Hepatocyte (in vitro differentiated cells): ENCODE measurements around the gene RFNG. TPM values are rescaled to one million over a fixed set of nuclear protein-coding genes. Genes with fewer than 3 reads are reported as not detected.
A peak's percentile ranks its signal among the peaks of the same experiment; 100 is the strongest.

Experiments used
- DNase-seq: peaks from one replicate; pipeline ENCODE4 v3.0.0-alpha.2; 2016; ENCODE audit warnings: low spot score
- H2AFZ ChIP-seq: fragments of 200-600 bp; sonication (generic); 2 replicates; pipeline ENCODE4 v1.6.0; 2016; ENCODE audit warnings: antibody characterized with exemption, mild to moderate bottlenecking
- H3K27ac ChIP-seq: fragments of 200-600 bp; sonication (generic); 2 replicates; pipeline ENCODE4 v1.5.1; 2016; ENCODE audit warnings: mild to moderate bottlenecking
- H3K27me3 ChIP-seq: fragments of 200-600 bp; sonication (generic); 2 replicates; pipeline ENCODE4 v1.6.1; 2016
- H3K36me3 ChIP-seq: fragments of 200-600 bp; sonication (generic); replicated peaks from 2 replicates; pipeline ENCODE4 v1.5.1; 2016; ENCODE audit warnings: low read depth; ENCODE audit not compliant: insufficient read depth
- H3K4me1 ChIP-seq: fragments of 200-600 bp; sonication (generic); 2 replicates; pipeline ENCODE4 v1.5.1; 2016; ENCODE audit warnings: mild to moderate bottlenecking, moderate library complexity; ENCODE audit not compliant: insufficient read depth
- H3K4me2 ChIP-seq: fragments of 200-600 bp; sonication (generic); 2 replicates; pipeline ENCODE4 v1.6.0; 2016
- H3K4me3 ChIP-seq: fragments of 200-600 bp; sonication (generic); 2 replicates; pipeline ENCODE4 v1.5.1; 2016; ENCODE audit warnings: mild to moderate bottlenecking
- H3K79me2 ChIP-seq: fragments of 200-600 bp; sonication (generic); 2 replicates; pipeline ENCODE4 v1.6.0; 2017; ENCODE audit warnings: mild to moderate bottlenecking
- H3K9me2 ChIP-seq: fragments of 200-600 bp; sonication (generic); replicated peaks from 2 replicates; pipeline ENCODE4 v1.6.0; 2017; ENCODE audit warnings: mild to moderate bottlenecking; ENCODE audit not compliant: insufficient read depth
- H3K9me3 ChIP-seq: fragments of 200-600 bp; sonication (generic); 2 replicates; pipeline ENCODE4 v1.5.1; 2016; ENCODE audit warnings: low read depth, mild to moderate bottlenecking
- H4K20me1 ChIP-seq: fragments of 200-600 bp; sonication (generic); 2 replicates; pipeline ENCODE4 v1.6.0; 2016; ENCODE audit warnings: mild to moderate bottlenecking; ENCODE audit not compliant: insufficient read depth, poor library complexity, severe bottlenecking
- CTCF ChIP-seq: fragments of 200-600 bp; sonication (generic); IDR thresholded peaks from 2 replicates; pipeline ENCODE4 v1.5.1; 2016; ENCODE audit warnings: antibody characterized with exemption, mild to moderate bottlenecking; ENCODE audit not compliant: poor library complexity
- EZH2 ChIP-seq: fragments of 200-600 bp; sonication (generic); IDR thresholded peaks from 2 replicates; pipeline ENCODE4 v1.6.1; 2016; ENCODE audit warnings: antibody characterized with exemption, mild to moderate bottlenecking, borderline replicate concordance
- EZH2phosphoT487 ChIP-seq: fragments of 200-600 bp; sonication (generic); IDR thresholded peaks from one replicate; pipeline ENCODE4 v1.6.1; 2018; ENCODE audit warnings: antibody characterized with exemption, mild to moderate bottlenecking, low read depth, moderate library complexity; ENCODE audit not compliant: unreplicated experiment, severe bottlenecking
- WGBS: methylation state at CpG from one replicate; pipeline ENCODE4 v1.1.6; 2016; ENCODE audit warnings: low lambda C conversion rate; ENCODE audit errors: missing lambda C conversion rate; 5-methylcytosine and 5-hydroxymethylcytosine counted together
- polyA plus RNA-seq: library from polyadenylated mRNA; unstranded; fragments of >200 nt; fragmentation: Nextera tagmentation; extraction: Ambion mirVana; gene quantifications from 2 replicates; pipeline ENCODE4 v1.2.1, GENCODE V29; 2016
- total RNA-seq: library from RNA; depleted of rRNA; stranded (reverse); fragments of >200 nt; gene quantifications from 2 replicates; pipeline ENCODE4 v1.2.3, GENCODE V29; 2014

Gene RFNG
- total and polyA plus RNA-seq, 2 experiments from 2014 or later: 43.2 to 109 TPM

GRCh38 chr17:82029990-82030469, 21.6 kb downstream of the RFNG start:
- H3K27ac ChIP-seq: no peak overlapping the region
- no peak overlapping the region for H3K4me3 ChIP-seq
- peaks cover 10% of the 10 kb centered on the region for H3K4me1 ChIP-seq
- no peaks in the 10 kb centered on the region for H3K9me3 ChIP-seq
- no peak for TF ChIP-seq EZH2phosphoT487
- TF ChIP-seq EZH2: no peak
- no peak for TF ChIP-seq CTCF
- H3K9me2 ChIP-seq: no peaks in the 10 kb centered on the region
- H4K20me1 ChIP-seq: no peaks in the 10 kb centered on the region
- H3K79me2 ChIP-seq: no peaks in the 10 kb centered on the region
- H3K4me2 ChIP-seq: peak overlapping the region; percentile 100
- no peak for DNase-seq
- H2AFZ ChIP-seq: no peak overlapping the region
- 68% methylated on average over 25 of the region's 31 CpGs for WGBS
- H3K27me3 ChIP-seq: no peaks in the 10 kb centered on the region
- no peaks in the 10 kb centered on the region for H3K36me3 ChIP-seq

GRCh38 chr17:82029391-82029790, 22.2 kb downstream of the RFNG start:
- Histone ChIP-seq H3K4me1 (peaks cover 11% of the 10 kb centered on the region), H3K27me3 (no peaks in the 10 kb centered on the region), H3K36me3 (no peaks in the 10 kb centered on the region), H3K4me3 (no peak overlapping the region), H3K79me2 (no peaks in the 10 kb centered on the region), H3K4me2 (no peak overlapping the region), H4K20me1 (no peaks in the 10 kb centered on the region), H3K9me3 (no peaks in the 10 kb centered on the region), H2AFZ (no peak overlapping the region), H3K9me2 (no peaks in the 10 kb centered on the region), H3K27ac (no peak overlapping the region)
- TF ChIP-seq EZH2 (no peak), CTCF (no peak), EZH2phosphoT487 (no peak)
- no peak for DNase-seq
- WGBS: 99% methylated on average over 16 of the region's 16 CpGs

- Histone ChIP-seq H3K27ac (no peak overlapping the region), H3K9me3 (no peaks in the 10 kb centered on the region), H2AFZ (no peak overlapping the region), H3K27me3 (no peaks in the 10 kb centered on the region), H3K9me2 (no peaks in the 10 kb centered on the region), H4K20me1 (no peaks in the 10 kb centered on the region), H3K4me2 (no peak overlapping the region), H3K4me1 (peaks cover 15% of the 10 kb centered on the region), H3K79me2 (no peaks in the 10 kb centered on the region), H3K4me3 (no peak overlapping the region), H3K36me3 (no peaks in the 10 kb centered on the region)
- TF ChIP-seq EZH2phosphoT487 (no peak), CTCF (no peak), EZH2 (no peak)
- no peak for DNase-seq
- WGBS: over 99% methylated on average over 9 of the region's 9 CpGs
Observed at GRCh38 chr17:82028966-82029365, 22.6 kb downstream of the RFNG start.

- Histone ChIP-seq H4K20me1 (no peaks in the 10 kb centered on the region), H3K9me3 (no peaks in the 10 kb centered on the region), H3K27ac (no peak overlapping the region), H3K4me1 (peaks cover 20% of the 10 kb centered on the region), H3K79me2 (no peaks in the 10 kb centered on the region), H3K36me3 (no peaks in the 10 kb centered on the region), H2AFZ (no peak overlapping the region), H3K27me3 (no peaks in the 10 kb centered on the region), H3K4me3 (no peak overlapping the region), H3K9me2 (no peaks in the 10 kb centered on the region), H3K4me2 (no peak overlapping the region)
- no peak for TF ChIP-seq CTCF
- TF ChIP-seq EZH2phosphoT487: no peak
- TF ChIP-seq EZH2: no peak
- 97% methylated on average over 10 of the region's 13 CpGs for WGBS
- DNase-seq: no peak
Observed at GRCh38 chr17:82028246-82028645, 23.4 kb downstream of the RFNG start.
